HG03045 (cell line): ENCODE measurements around the gene TMEM89.
A peak's percentile ranks its signal among the peaks of the same experiment; 100 is the strongest.

Experiments used
- ATAC-seq: cut with Tn5 transposase; IDR thresholded peaks from one replicate; pipeline ENCODE4 v1.9.1; 2021; ENCODE audit warnings: mild to moderate bottlenecking, moderate library complexity; ENCODE audit not compliant: unreplicated experiment

The TMEM89 gene

GRCh38 chr3:48644898-48645760 is 23.6 kb upstream of the TMEM89 start:
- no peak for ATAC-seq

DNA sequence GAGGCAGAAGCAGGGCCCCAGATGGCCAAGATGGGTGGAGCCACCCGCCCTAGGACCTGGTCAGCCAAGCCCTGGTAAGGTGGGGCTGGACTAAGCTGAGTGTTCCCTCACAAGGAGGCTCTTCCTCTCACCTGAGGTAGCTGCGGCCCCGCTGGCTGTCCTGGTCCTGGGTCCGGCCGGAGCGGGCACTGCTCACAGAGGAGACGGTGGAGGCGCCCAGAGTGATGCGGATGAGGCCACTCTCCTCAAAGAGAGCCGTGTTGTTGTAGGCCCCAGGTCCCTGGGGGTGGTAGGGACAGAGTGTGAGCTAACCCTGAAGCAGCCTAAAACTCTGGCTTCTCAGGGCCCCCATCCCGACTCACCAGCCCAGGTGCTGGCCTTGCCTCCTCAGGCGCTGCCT is 21.0 kb upstream of the TMEM89 start:
- ATAC-seq = no peak

DNA sequence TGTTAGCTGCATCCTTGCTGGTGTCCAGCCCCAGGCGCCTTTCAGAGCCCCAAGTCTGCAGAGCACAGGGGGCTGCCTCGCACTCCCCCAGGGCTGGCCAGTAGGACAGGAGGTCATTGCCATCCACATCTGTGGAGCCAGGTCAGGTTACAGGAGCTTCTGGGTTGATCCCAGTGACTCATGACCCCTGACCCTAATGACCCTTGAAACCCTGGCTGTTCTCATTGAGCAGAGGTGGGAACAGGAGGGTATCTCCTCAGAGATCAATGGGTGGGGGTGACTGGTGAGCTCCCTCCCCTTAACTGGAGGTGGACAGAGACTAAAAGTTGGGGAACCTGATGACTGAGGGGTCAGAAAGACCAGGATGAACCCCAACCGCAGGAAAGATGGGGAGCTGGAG is 19.8 kb upstream of the TMEM89 start:
- ATAC-seq = no peak

DNA sequence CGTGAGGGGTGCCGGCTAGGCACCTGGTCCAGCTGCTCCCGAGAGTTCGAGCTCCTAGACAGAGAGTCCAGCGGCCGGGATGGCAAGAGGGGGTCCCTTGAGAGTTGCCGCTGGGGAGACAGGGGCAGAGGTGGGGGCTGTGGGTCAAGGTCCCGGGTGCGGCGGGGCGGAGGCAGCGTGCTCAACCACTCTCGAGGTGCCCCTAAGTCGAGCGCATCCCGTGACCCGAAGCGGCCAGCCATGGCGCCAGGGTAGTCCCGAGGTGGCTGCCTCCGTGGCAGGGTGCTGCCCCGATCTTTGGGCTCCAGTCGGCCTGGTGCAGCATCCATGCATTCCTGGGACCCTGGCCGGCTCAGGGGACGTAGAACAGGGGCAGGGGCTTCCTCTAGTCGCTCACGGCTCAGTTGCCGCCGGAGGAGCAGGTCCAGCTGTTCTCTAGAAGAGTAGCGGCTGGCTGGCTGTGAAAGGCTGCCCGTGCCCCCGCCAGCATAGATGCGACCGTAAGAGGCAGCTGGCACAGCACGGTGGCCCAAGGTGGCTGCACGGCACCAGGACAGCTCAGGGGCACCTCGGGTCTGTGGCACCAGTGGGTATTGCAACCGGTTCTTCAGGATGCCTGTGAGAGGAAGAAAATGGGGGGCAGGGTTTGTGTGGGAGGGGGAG is 18.5 kb upstream of the TMEM89 start:
- ATAC-seq = no peak

DNA sequence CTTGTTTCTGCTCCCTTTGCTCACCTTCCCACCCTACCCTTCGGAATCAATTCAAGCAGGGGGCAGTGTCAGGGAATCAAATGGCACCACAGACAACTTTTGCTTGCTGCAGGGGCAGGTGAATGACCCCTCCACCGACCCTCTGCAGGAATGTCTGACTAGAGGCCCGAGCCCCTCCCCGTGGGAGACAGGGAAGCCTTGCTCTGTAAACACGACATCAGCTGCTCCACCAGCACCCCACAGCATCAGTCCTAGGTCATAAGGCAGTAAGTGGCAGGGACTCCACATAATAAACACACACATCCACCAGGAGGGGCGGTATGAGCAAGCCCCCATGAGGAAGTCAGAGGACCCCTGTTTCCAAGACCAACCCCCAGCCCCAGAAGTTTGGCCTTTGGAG is 15.7 kb upstream of the TMEM89 start:
- ATAC-seq = no peak

GRCh38 chr3:48636149-48636655 is 14.6 kb upstream of the TMEM89 start:
- ATAC-seq = no peak

- ATAC-seq = peak; percentile 90
Measured at GRCh38 chr3:48635222-48636021, 13.9 kb upstream of the TMEM89 start, which contains the start of gene SLC26A6. Gene SLC26A6, minus strand, starts transcription at chr3:48635461. Its CDS starts 68 bp downstream, at chr3:48635393.

- ATAC-seq = peak; percentile 24
Measured at GRCh38 chr3:48634661-48635221, 13.2 kb upstream of the TMEM89 start.

DNA sequence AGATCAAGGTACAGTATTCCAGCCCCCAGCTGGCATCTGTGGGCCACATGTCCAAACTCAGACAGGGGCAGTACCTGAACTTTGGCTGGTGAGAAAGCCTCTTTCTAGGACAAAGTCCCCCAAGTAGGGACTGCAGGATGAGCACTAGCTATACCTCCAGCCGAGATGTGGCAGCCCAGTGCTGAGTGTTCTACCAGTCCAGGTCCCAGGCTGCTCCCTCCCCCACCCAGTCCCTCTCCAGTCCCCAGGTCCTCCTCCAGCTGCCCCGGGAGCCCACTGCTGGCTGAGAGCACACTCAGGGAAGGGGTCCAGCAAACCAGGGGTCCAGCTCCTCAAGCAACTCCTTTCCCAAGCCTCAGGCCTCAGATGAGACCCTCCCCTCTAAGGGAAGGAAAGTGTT is 12.2 kb upstream of the TMEM89 start:
- ATAC-seq = no peak

GRCh38 chr3:48633256-48633655 is 11.7 kb upstream of the TMEM89 start:
- ATAC-seq = no peak

GRCh38 chr3:48631516-48632448 is 10.2 kb upstream of the TMEM89 start:
- ATAC-seq = no peak

- no peak for ATAC-seq
Measured at GRCh38 chr3:48630833-48631232, 9.3 kb upstream of the TMEM89 start.

GRCh38 chr3:48630407-48630806 is 8.8 kb upstream of the TMEM89 start:
- no peak for ATAC-seq

GRCh38 chr3:48629894-48630293 is 8.3 kb upstream of the TMEM89 start:
- no peak for ATAC-seq

DNA sequence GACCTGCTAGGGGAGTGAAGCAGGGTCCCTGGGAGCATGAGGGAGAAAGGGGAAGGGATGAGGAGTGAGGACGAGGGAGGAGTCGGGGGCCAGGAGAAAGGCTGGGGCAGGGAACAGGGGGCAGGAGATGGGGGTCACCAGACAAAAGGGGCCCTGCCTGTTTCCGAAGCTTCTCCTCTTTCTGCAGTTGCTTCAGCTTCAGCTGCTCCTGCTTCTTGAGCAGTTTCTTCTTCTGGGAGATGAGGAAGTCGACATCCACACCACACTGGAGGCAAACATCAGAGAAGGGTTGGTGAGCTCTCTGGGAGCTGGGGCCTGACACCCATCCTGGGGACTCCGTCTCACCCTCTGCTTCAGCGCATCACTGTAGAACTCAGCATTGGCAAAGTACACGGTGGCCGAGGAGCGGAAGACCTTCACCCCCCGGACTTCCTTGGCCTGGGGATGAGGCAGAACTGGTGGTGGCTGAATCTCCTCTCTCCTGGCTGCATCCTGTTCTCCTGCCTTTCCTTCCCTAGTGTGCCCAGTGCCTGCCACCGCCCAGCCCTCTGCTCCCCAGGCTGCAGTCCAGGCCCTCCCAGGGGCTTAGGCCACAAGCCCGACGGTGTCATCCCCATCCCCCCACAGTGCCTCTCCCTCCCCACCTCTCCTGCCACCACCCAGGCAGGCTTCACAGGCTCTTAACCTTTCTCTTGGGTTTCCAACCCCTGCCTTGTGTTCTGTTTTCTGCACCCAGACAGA is 6.9 kb upstream of the TMEM89 start:
- no peak for ATAC-seq

DNA sequence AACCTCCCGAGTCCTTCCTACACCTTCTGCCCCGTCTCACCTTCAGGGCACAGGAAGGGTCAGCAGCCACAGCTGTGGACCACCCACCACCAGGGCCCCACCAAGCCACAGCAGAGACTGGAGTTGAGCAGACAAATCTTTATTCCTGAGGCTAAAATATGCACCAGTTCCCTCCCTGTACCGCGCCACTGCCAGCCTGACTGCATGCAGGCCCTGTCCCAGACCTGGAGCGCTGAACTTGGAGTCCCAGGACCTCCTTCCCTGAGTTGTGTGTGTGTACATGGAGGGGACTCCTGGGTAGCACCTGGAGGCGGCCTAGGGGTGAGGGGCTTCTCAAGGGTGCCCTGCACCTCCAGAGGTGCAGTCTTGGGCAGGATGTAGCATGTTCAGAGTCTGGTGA is 4.0 kb upstream of the TMEM89 start:
- no peak for ATAC-seq

DNA sequence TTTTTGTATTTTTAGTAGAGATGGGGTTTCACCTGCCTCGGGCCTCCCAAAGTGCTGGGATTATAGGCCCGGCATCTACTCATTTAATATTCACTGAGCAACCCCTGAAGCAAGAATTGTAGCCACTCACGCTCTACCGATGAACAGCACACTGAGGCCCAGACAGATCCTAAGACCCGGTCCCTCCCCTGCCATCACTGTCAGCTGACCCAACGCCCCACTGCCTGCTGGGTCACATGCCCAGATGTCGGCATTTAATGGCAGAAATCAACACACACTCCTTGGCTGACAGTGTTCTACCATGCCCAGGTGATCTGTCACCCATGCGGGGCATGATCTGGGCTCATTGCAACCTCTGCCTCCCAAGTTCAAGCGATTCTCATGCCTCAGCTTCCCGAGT is 3.2 kb upstream of the TMEM89 start:
- ATAC-seq = no peak

DNA sequence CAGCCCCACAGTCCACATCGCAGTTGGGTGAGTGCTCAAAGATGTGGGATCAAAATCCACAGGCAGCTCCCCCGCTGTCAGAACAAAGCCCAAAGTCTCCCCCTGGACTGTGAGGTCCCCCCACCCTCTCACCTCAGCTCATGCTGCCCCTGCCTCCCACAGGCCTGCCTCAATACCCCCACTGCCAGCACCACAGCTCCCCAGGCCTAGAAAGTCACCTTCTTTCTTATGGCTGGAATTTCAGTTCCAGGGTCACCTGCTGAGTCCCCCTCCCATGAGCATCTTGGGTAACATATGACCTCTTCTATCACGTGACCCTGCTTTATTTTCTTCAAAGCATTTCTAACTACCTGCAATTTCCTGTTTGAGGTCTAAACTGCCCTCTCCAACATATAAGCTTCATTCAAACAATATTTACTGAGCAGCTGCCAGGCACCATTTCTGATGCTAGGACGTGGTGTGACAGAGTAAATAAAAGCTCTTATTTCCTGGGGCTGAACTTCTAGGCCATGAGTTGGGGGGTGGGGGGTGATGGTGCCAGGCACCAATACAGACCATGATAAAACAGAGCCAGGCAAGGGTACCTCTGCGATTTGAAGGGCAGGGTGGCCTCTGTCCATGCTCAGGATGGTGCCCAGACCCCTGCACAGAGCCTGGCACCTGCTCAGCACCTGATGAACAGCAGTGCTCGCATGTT is 2.4 kb upstream of the TMEM89 start:
- ATAC-seq = no peak
